ENCODE measurements around the gene PLA2G3. TPM values are rescaled to one million over a fixed set of nuclear protein-coding genes. Genes with fewer than 3 reads are reported as not detected.

PLA2G3 gene
- total and polyA plus RNA-seq, 2 of the 8 experiments (the other 6 are each of a cell fraction or from before 2014, with no cell fraction given), result 18.1 to 25.9 TPM

- no peak overlapping the region for H3K18ac ChIP-seq (ENCODE audit: extremely low read depth, low read length)
- H3K9ac ChIP-seq (replicated peaks in 1 of 4; ENCODE audit: extremely low read depth in 1 of 4, low read depth in 3 of 4, low read length in 3 of 4), result no peak overlapping the region
- H3K14ac ChIP-seq (ENCODE audit: insufficient read length), result no peak overlapping the region
- peaks cover 8% of the 10 kb centered on the region; the same call in 1 of the 2 replicates for H3K23me2 ChIP-seq (ENCODE audit: low read depth, low read length)
- POLR2A ChIA-PET (ENCODE audit: partially characterized antibody), result interaction anchor here (0.6 to 3.1 kb wide), 4 partner anchors 8 to 22 kb away, joined by 3 to 16 read pairs (median 5); partner anchors contain the start of gene INPP5J
- no peak overlapping the region for H2BK5ac ChIP-seq (ENCODE audit: low read depth, low read length)
- 72% methylated on average over 4 of the region's 4 CpGs; no CpG with 5 or more reads in 1 of the 2 experiments for WGBS, 2 experiments (ENCODE audit: extremely low coverage in 1 of 2, insufficient coverage in 1 of 2, insufficient read length in 1 of 2, insufficient replicate concordance in 2 of 2, low coverage in 1 of 2, low lambda C conversion rate in 2 of 2, missing lambda C conversion rate in 1 of 2)
- no peak overlapping the region for H2BK120ac ChIP-seq (replicated peaks; ENCODE audit: low read depth, low read length)
- peak overlapping the region in 1 of 2 experiments; percentile 84; a peak in 1 of 4 replicates for H3K4me2 ChIP-seq (ENCODE audit: insufficient read depth in 1 of 2, low read depth in 2 of 2, low read length in 2 of 2)
- H3K4ac ChIP-seq (replicated peaks; ENCODE audit: insufficient read length, low read depth, low read length), result no peak overlapping the region
- H4K20me1 ChIP-seq (replicated peaks in 1 of 2; ENCODE audit: control insufficient read depth in 1 of 2, insufficient read depth in 2 of 2, low read length in 2 of 2), result peaks cover 0 to 8% of the 10 kb centered on the region in 2 experiments
- H3K56ac ChIP-seq (replicated peaks; ENCODE audit: insufficient read length, low read depth, low read length), result no peak overlapping the region
- H2AFZ ChIP-seq (ENCODE audit: low read length), result no peak overlapping the region
- H2BK15ac ChIP-seq (ENCODE audit: low read length), result no peak overlapping the region
- CTCF ChIA-PET (ENCODE audit: partially characterized antibody), result interaction anchor here (1.0 to 16.8 kb wide), 6 partner anchors 12 to 186 kb away, joined by 3 to 207 read pairs (median 36); partner anchors contain the start of genes PIK3IP1, RNF185 and SMTN
- DNase-seq (ENCODE audit: low read depth in 1 of 2, low spot score in 2 of 2) (no peak), FAIRE-seq (no peak)
- peak in 2 of 3 experiments; percentile 7 to 23; a peak in 1 of 4 replicates for TF ChIP-seq CTCF (IDR thresholded peaks at IDR 0.05; ENCODE audit: control extremely low read depth in 1 of 3, insufficient read depth in 1 of 3, low read depth in 1 of 3, low read length in 3 of 3)
- peak in 1 of 2 experiments; percentile 28; a peak in 1 of 4 replicates for TF ChIP-seq RAD21 (IDR thresholded peaks at IDR 0.05 in 1 of 2, conservative IDR thresholded peaks at IDR 0.05 in 1 of 2; ENCODE audit: low read depth in 2 of 2, low read length in 2 of 2)
- no peak for TF ChIP-seq NRF1 (IDR thresholded peaks at IDR 0.05; ENCODE audit: low read depth, low read length)
- H3K4me1 ChIP-seq (replicated peaks in 1 of 4; ENCODE audit: control insufficient read depth in 3 of 4, insufficient read depth in 4 of 4, low read length in 3 of 4), result peaks cover 0 to 15% (median 11%) of the 10 kb centered on the region in 4 experiments; a peak in 5 of 7 replicates
- H3K9me3 ChIP-seq (ENCODE audit: insufficient read depth in 2 of 2, low read depth in 1 of 2, low read length in 1 of 2), result no peaks in the 10 kb centered on the region
- H3K27me3 ChIP-seq (replicated peaks in 1 of 4; ENCODE audit: control insufficient read depth in 3 of 4, extremely low read depth in 1 of 4, insufficient read depth in 3 of 4, low read length in 3 of 4), result peaks cover 10 to 23% (median 22%) of the 10 kb centered on the region in 4 experiments
- H3K23ac ChIP-seq (ENCODE audit: insufficient read length), result no peak overlapping the region
- no peak overlapping the region for H2BK20ac ChIP-seq (ENCODE audit: low read length)
- H4K91ac ChIP-seq (replicated peaks; ENCODE audit: insufficient read length, low read length), result no peak overlapping the region
- peak overlapping the region; percentile 60; the same call in 1 of the 2 replicates for H2AK5ac ChIP-seq (ENCODE audit: low read depth, low read length)
- no peak overlapping the region for H3K27ac ChIP-seq (ENCODE audit: low read depth, low read length)
- H3K79me2 ChIP-seq (ENCODE audit: control insufficient read depth in 1 of 2, insufficient read depth in 2 of 2, low read length in 2 of 2), result no peaks in the 10 kb centered on the region
- no peaks in the 10 kb centered on the region; the same call in 1 of the 2 replicates for H3K79me1 ChIP-seq (ENCODE audit: low read depth, low read length)
- no peak overlapping the region for H4K8ac ChIP-seq (ENCODE audit: extremely low read depth, insufficient read depth, low read length)
- no peak overlapping the region for H2BK12ac ChIP-seq (ENCODE audit: low read depth, low read length)
- H3K4me3 ChIP-seq (ENCODE audit: extremely low read depth in 1 of 4, insufficient read depth in 2 of 4, low read depth in 3 of 4, low read length in 4 of 4), result peak overlapping the region in 1 of 4 experiments; percentile 77; a peak in 1 of 8 replicates
- no peaks in the 10 kb centered on the region for H3K36me3 ChIP-seq (ENCODE audit: control insufficient read depth in 2 of 4, insufficient read depth in 4 of 4, low read length in 3 of 4)
- no peak overlapping the region for H4K5ac ChIP-seq (ENCODE audit: insufficient read length, low read depth, low read length)
Observed at GRCh38 chr22:31106001-31106571, 34.2 kb downstream of the PLA2G3 start.

All from H1 (cell line).